Measurements from ENCODE around the gene HDAC4. TPM values are rescaled to one million over a fixed set of nuclear protein-coding genes. Genes with fewer than 3 reads are reported as not detected.

The HDAC4 gene
- total and polyA plus RNA-seq, 12 donors, result 3.7 to 40.0 (median 25.5) TPM

DNA sequence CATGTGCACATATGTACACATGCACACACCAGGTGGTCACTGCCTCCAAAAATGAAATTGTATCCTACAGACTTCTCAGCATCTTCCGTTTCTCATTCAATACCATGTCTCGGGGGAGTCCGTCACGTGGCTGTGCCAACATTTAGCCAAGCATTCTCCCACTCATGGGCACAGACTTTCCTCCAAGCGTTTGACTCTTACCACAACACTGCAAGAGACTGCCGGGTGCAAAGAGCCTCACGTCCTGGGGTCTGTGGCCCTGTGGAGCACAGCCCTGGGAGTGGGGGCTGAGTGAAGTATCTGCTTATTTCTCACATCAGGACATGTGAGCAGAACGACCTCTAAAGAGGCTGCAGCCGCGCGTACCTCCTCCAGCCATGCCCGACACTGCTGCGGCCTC lies 28.0 kb downstream of the HDAC4 start:
- intact Hi-C loops (cut with DNase I), result no loop called here
- Histone ChIP-seq H3K4me3 (no peak overlapping the region), H3K27me3 (no peaks in the 10 kb centered on the region), H3K9me3 (no peaks in the 10 kb centered on the region), H3K36me3 (peaks cover 0 to 20% (median 0%) of the 10 kb centered on the region in 9 donors), H3K27ac (no peak overlapping the region), H3K4me1 (peaks cover 0 to 17% (median 0%) of the 10 kb centered on the region in 9 donors)
- no peak for ATAC-seq
- DNase-seq, result no peak
- WGBS, 2 donors, result 88 to 93% methylated on average over 13 of the region's 13 CpGs
- TF ChIP-seq, protein P1, sequence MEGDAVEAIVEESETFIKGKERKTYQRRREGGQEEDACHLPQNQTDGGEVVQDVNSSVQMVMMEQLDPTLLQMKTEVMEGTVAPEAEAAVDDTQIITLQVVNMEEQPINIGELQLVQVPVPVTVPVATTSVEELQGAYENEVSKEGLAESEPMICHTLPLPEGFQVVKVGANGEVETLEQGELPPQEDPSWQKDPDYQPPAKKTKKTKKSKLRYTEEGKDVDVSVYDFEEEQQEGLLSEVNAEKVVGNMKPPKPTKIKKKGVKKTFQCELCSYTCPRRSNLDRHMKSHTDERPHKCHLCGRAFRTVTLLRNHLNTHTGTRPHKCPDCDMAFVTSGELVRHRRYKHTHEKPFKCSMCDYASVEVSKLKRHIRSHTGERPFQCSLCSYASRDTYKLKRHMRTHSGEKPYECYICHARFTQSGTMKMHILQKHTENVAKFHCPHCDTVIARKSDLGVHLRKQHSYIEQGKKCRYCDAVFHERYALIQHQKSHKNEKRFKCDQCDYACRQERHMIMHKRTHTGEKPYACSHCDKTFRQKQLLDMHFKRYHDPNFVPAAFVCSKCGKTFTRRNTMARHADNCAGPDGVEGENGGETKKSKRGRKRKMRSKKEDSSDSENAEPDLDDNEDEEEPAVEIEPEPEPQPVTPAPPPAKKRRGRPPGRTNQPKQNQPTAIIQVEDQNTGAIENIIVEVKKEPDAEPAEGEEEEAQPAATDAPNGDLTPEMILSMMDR (IDR thresholded peaks at IDR 0.05), result no peak

DNA sequence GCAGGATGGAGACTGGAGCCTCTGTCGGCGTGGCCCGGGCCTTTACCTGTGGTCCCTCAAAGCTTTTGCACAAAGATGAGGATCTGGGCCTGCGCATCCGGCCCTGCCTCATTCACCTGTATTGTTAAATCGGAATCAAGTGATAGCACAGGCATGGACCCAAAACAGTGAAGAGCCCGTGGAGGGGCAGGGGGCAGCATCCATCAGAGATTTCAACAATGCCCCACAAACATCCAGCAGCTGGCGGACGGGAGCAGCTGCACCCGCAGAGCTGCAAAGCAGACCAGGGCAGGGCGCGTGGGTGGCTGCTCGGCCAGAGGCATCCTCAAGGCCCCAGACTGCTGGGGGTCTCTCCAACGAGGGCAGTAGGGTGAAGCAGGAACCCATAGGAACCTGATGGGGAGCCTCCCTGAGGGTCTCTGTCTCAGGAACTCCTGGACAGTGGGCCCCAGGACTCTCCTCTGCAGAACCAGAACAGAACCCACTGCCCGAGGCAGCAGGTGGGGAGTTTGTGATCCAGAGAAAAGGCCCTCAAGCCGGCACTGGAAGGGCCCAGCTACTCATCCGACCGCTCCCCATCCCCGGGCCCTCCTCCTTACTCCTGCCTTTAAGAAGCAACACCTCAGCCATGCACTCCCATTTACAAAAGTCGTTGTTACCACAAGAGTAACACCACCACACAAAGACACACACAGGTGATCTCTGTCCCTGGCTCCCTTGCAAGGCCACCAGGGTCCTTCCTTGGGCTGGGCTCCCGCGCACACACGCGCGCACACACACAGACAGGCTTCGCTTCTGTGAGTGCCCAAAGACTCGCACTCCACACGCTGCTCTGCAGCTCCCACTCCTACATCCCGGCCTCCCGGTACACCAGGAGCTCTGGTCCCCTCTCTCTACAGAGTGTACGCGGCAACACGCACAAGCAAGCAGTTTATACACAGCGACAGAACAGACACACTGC lies 28.8 kb downstream of the HDAC4 start:
- Histone ChIP-seq H3K4me1 (peaks cover 0 to 17% (median 0%) of the 10 kb centered on the region in 9 donors), H3K4me3 (no peak overlapping the region), H3K27me3 (no peaks in the 10 kb centered on the region), H3K36me3 (peaks cover 0 to 18% (median 0%) of the 10 kb centered on the region in 9 donors), H3K27ac (no peak overlapping the region), H3K9me3 (no peaks in the 10 kb centered on the region)
- intact Hi-C loops (cut with DNase I), result no loop called here
- WGBS, 2 donors, result 96% methylated on average over 34 of the region's 34 CpGs
- DNase-seq, result no peak
- ATAC-seq, result no peak
- TF ChIP-seq, protein P1 (IDR thresholded peaks at IDR 0.05), result no peak

DNA sequence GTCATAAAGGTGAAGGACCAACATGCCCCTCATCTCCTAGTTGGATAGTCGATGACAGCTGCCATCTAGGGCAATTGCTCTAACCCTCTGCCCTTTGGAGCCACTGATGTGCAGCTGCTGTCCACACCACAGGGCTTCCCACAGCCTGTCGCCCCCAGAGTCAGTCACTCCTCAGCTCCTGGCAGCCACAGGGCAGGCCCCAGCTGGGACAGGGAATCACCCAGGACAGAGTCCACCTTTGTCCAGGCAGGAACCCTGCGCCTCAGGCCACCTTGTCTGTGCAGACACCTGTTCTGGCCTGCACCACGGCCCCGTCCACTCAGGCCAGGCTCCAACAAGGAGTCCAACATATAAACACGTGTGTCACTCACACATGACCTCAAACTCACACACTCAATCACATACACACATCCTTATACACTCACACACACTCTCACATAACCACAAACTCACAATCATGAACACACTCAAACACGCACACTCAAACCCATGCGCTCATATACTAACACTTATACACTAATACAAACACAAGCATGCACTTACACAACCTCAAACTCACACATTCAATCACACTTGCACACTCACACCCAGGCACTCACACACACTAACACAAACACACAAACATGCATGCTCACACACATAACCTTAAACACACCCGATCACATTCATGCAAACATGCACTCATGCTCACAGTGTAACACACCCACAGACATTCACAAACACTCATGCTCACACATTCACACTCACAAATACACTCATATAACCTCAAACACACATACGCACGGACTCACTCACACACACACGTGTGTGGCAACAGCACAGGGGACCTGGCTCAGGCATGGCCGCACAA lies 29.7 kb downstream of the HDAC4 start:
- no peak overlapping the region for H3K27ac ChIP-seq
- WGBS, 2 donors, result 97% methylated on average over 13 of the region's 13 CpGs
- no peak overlapping the region for H3K4me3 ChIP-seq
- H3K27me3 ChIP-seq, result no peaks in the 10 kb centered on the region
- no peaks in the 10 kb centered on the region for H3K9me3 ChIP-seq
- DNase-seq, result no peak
- peaks cover 0 to 18% (median 0%) of the 10 kb centered on the region in 9 donors for H3K36me3 ChIP-seq
- no peak for ATAC-seq
- TF ChIP-seq, protein P1 (IDR thresholded peaks at IDR 0.05), result no peak
- H3K4me1 ChIP-seq, result peaks cover 0 to 17% (median 0%) of the 10 kb centered on the region in 9 donors
- intact Hi-C loops (cut with DNase I), result no loop called here

DNA sequence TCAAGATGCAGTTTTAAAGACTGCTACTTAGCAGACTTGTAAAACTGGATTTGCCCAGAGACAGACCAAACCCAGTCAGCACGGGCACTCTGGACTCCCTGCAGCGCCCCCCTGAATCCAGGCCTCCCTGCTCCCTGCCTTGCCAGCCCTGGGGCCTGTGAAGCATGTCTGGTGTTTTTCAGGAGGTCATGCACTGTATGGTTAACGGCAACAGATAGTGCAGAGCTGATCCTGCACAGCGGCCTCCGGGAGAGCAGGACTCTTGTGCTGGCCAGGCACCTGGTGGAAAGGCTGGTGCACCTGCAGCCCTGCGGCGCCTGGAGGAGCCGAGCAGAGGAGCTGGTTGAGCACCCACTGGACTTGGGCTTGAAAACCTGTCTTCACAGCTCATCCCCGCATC lies 30.4 kb downstream of the HDAC4 start:
- H3K4me3 ChIP-seq, result no peak overlapping the region
- 96% methylated on average over 9 of the region's 9 CpGs for WGBS, 2 donors
- TF ChIP-seq, protein P1 (IDR thresholded peaks at IDR 0.05), result no peak
- no peaks in the 10 kb centered on the region for H3K27me3 ChIP-seq
- ATAC-seq (no peak), DNase-seq (no peak)
- H3K9me3 ChIP-seq, result no peaks in the 10 kb centered on the region
- intact Hi-C loops (cut with DNase I), result no loop called here
- H3K27ac ChIP-seq, result peak overlapping the region in 1 of 10 donors; percentile 69
- peaks cover 0 to 17% (median 0%) of the 10 kb centered on the region in 9 donors for H3K4me1 ChIP-seq
- H3K36me3 ChIP-seq, result peaks cover 0 to 18% (median 0%) of the 10 kb centered on the region in 9 donors
